Measurements from ENCODE around the gene CFAP45. TPM values are rescaled to one million over a fixed set of nuclear protein-coding genes. Genes with fewer than 3 reads are reported as not detected.

The CFAP45 gene
- total and polyA plus RNA-seq, 3 donors from 2014 or later: 13.0 to 59.6 (median 30.4) TPM

DNA sequence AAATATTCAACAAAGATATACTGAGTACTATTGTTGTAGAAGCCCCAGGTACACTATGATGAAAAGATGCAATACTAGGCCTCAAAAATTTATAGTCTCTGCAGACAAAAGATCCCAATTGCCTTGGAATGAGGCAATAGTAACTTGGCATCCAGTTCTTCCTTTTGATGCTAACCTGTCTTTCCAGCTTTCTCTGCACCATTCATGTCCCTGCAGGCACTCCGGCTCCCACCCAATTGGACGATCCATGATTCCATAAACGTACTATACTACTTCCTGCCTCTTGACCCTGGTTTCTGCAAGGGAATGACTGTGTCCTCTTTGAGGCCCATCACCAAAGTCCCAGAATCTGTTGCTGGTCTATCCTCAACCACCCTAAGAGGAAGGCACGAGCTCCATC, 33.4 kb upstream of the CFAP45 start:
- no peak for TF ChIP-seq POLR2A (IDR thresholded peaks at IDR 0.05)
- TF ChIP-seq, protein P1, sequence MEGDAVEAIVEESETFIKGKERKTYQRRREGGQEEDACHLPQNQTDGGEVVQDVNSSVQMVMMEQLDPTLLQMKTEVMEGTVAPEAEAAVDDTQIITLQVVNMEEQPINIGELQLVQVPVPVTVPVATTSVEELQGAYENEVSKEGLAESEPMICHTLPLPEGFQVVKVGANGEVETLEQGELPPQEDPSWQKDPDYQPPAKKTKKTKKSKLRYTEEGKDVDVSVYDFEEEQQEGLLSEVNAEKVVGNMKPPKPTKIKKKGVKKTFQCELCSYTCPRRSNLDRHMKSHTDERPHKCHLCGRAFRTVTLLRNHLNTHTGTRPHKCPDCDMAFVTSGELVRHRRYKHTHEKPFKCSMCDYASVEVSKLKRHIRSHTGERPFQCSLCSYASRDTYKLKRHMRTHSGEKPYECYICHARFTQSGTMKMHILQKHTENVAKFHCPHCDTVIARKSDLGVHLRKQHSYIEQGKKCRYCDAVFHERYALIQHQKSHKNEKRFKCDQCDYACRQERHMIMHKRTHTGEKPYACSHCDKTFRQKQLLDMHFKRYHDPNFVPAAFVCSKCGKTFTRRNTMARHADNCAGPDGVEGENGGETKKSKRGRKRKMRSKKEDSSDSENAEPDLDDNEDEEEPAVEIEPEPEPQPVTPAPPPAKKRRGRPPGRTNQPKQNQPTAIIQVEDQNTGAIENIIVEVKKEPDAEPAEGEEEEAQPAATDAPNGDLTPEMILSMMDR (IDR thresholded peaks at IDR 0.05): no peak
- no peak for DNase-seq
- Histone ChIP-seq H3K27me3 (no peaks in the 10 kb centered on the region), H3K9me3 (no peaks in the 10 kb centered on the region), H3K4me1 (peaks cover 3% of the 10 kb centered on the region), H3K4me3 (no peak overlapping the region), H3K27ac (no peak overlapping the region), H3K36me3 (ENCODE audit: low read depth, missing control alignments) (no peaks in the 10 kb centered on the region)
- WGBS, 2 donors: 81 to 86% methylated on average over 4 of the region's 4 CpGs
- intact Hi-C loops (cut with DNase I; ENCODE audit: low total_unique reads): no loop called here

DNA sequence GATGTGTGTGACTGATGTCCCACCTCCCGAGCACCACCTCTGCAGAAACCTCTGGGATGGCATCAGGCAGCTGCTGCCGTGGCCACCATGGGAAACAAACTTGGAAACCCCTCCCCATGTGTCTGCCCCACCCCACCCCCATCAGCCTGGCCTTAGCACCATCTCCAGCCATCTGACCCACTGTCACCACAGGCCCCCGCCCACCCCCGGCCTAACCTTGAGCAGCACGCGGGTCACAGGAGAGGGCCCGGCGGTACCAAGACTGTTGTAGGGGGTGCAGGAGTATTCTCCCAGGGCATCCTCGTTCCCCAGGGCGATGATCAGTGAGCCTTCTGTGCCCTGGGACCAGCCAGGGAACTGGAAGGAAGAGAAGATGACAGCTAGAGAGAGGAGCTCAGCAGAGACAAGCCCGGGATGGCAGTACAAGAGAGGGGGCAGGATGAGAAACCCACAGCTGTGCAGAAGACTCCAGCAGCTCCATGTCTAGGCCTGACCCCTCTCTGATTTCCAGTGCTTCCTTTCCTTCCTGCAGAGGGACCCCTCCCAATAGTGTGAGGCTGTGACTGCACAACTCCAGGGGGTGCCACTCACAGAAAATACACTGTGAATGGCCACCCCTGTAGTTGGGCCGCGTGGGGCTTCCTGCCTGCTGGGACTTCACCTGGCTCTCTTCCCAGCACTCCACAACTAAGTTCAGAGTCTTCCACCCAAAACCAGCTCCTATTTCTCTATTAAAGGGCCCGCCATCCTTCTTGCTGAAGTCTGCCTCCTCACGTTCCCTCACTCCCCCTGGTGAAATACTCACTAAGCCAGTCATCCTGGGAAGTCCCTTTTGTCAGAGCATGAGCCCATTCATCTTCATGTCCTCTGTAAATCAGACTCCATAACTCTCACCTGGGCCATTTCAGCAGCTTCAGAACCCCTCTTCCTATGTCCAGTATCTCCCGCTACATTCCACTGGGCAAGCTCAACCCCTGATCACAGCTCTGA, 32.6 kb upstream of the CFAP45 start:
- Histone ChIP-seq H3K4me1 (peaks cover 3% of the 10 kb centered on the region), H3K9me3 (no peaks in the 10 kb centered on the region), H3K4me3 (no peak overlapping the region), H3K36me3 (ENCODE audit: low read depth, missing control alignments) (no peaks in the 10 kb centered on the region), H3K27me3 (no peaks in the 10 kb centered on the region), H3K27ac (no peak overlapping the region)
- 74 to 82% methylated on average over 8 to 16 of the region's 16 CpGs for WGBS, 2 donors
- DNase-seq: no peak
- intact Hi-C loops (cut with DNase I; ENCODE audit: low total_unique reads): no loop called here
- no peak for TF ChIP-seq POLR2A (IDR thresholded peaks at IDR 0.05)
- TF ChIP-seq, protein P1 (IDR thresholded peaks at IDR 0.05): no peak

DNA sequence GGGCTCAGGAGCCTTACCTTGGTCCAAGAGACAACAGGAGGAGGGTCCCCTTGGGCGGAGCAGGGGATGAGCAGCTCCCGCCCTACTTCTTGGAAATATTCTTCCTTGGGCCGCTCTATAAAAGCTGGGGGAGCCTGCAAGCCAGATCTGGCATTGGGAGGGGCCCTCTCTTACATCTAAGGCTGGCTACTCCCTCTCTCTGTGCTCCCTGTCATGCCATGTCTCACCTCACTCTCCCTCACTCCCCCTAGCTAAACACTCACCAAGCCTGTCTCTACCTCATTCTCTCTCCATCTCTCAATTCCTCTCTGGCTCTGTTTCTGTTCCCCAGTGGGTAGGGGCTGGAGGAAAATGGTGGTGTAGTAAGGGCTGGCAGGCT, 31.8 kb upstream of the CFAP45 start:
- WGBS, 2 donors: 93 to 94% methylated on average over 3 of the region's 3 CpGs
- intact Hi-C loops (cut with DNase I; ENCODE audit: low total_unique reads): no loop called here
- TF ChIP-seq POLR2A (IDR thresholded peaks at IDR 0.05): no peak
- TF ChIP-seq, protein P1 (IDR thresholded peaks at IDR 0.05): no peak
- no peaks in the 10 kb centered on the region for H3K36me3 ChIP-seq (ENCODE audit: low read depth, missing control alignments)
- no peaks in the 10 kb centered on the region for H3K27me3 ChIP-seq
- no peaks in the 10 kb centered on the region for H3K9me3 ChIP-seq
- H3K4me3 ChIP-seq: no peak overlapping the region
- DNase-seq: no peak
- peaks cover 3% of the 10 kb centered on the region for H3K4me1 ChIP-seq
- no peak overlapping the region for H3K27ac ChIP-seq

DNA sequence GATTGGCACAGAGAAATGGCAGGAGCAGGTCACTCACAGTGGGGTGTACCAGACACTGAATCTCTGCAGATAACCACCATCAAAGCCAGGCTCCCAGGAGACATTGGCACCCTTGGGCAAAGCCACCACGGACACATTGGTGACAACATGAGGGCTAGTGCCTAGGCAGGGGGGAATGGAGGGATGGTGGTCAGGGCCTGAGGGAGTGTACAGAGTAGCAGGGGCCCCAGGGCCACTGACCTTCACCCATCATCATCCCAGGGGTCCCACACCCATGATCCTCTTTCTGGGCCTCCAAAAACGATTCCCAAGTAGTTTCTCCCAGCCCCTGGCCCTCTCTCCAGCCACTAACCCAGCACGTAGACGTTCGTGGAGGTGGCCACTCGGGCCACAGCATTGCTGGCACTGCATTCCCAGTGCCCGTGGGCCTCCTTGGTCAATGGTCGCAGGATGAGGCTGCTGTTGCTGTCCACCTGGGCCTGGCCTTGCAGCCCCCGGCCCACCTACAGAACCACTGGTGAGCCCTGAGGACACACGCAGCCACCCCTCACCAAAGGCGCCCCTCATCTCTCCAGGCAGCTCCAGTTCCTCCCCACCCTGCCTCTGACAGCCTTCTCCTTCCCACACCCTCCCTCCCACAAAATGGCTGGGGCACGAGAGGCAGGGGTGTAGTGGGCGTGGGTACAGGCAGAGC, 31.3 kb upstream of the CFAP45 start:
- H3K27ac ChIP-seq: no peak overlapping the region
- intact Hi-C loops (cut with DNase I; ENCODE audit: low total_unique reads): no loop called here
- DNase-seq: no peak

More for the DNA sequence above, 31.3 kb upstream of the CFAP45 start:
- no peak for TF ChIP-seq POLR2A (IDR thresholded peaks at IDR 0.05)
- TF ChIP-seq, protein P1 (IDR thresholded peaks at IDR 0.05): no peak
- no peak overlapping the region for H3K4me3 ChIP-seq
- no peaks in the 10 kb centered on the region for H3K36me3 ChIP-seq (ENCODE audit: low read depth, missing control alignments)
- no peaks in the 10 kb centered on the region for H3K27me3 ChIP-seq
- 87 to 93% methylated on average over 11 to 13 of the region's 13 CpGs for WGBS, 2 donors
- H3K4me1 ChIP-seq: peaks cover 2% of the 10 kb centered on the region
- H3K9me3 ChIP-seq: no peaks in the 10 kb centered on the region
